ENCODE results near the gene CUL9. TPM values are rescaled to one million over a fixed set of nuclear protein-coding genes. Genes with fewer than 3 reads are reported as not detected.

CUL9 gene
- total RNA-seq, 2 donors from 2014 or later, result 73.9 to 78.0 TPM

- ATAC-seq, result no peak
- H3K9me3 ChIP-seq (ENCODE audit: control insufficient read depth, low read length, poor library complexity, severe bottlenecking), result no peaks in the 10 kb centered on the region
- Mint-ChIP-seq H3K36me3 (ENCODE audit: low read depth) (no peaks in the 10 kb centered on the region), H3K27ac (no peak overlapping the region), H3K4me3 (no peak overlapping the region), H3K4me1 (peaks cover 25% of the 10 kb centered on the region), H3K27me3 (peaks cover 32% of the 10 kb centered on the region)
- no peak for DNase-seq
Measured at GRCh38 chr6:43250992-43251373, 69.0 kb downstream of the CUL9 start.

- peaks cover 45% of the 10 kb centered on the region for H3K27me3 Mint-ChIP-seq
- H3K4me1 Mint-ChIP-seq, result peaks cover 13% of the 10 kb centered on the region
- DNase-seq (no peak), ATAC-seq (no peak)
- no peak overlapping the region for H3K4me3 Mint-ChIP-seq
- H3K36me3 Mint-ChIP-seq (ENCODE audit: low read depth), result no peaks in the 10 kb centered on the region
- no peak overlapping the region for H3K27ac Mint-ChIP-seq
- H3K9me3 ChIP-seq (ENCODE audit: control insufficient read depth, low read length, poor library complexity, severe bottlenecking), result no peaks in the 10 kb centered on the region
Measured at GRCh38 chr6:43253401-43253800, 71.4 kb downstream of the CUL9 start.

- peaks cover 13% of the 10 kb centered on the region for H3K4me1 Mint-ChIP-seq
- no peaks in the 10 kb centered on the region for H3K36me3 Mint-ChIP-seq (ENCODE audit: low read depth)
- no peaks in the 10 kb centered on the region for H3K9me3 ChIP-seq (ENCODE audit: control insufficient read depth, low read length, poor library complexity, severe bottlenecking)
- ATAC-seq (no peak), DNase-seq (no peak)
- H3K4me3 Mint-ChIP-seq, result no peak overlapping the region
- H3K27ac Mint-ChIP-seq, result no peak overlapping the region
- H3K27me3 Mint-ChIP-seq, result peaks cover 45% of the 10 kb centered on the region
Measured at GRCh38 chr6:43254138-43254817, 72.3 kb downstream of the CUL9 start.

DNA sequence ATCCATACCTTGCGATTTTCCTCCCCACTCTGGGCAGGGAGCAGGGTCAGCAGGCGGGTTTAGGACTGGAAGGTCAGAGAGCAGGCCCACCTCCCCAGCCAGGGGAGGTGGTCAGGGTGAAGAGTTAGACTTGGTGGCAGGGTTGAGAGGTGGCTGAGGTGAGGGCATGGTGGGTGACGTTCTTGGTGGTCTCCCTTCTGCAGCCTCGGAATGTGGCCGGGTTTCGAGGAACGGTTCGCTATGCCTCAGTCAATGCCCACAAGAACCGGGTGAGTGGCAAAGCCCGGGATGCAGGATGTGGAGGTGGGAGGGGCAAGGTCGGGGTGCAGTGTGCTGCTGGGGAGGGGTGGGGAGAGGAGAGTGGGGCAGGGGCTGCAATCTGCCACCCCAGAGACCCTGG, 72.8 kb downstream of the CUL9 start:
- Mint-ChIP-seq H3K36me3 (ENCODE audit: low read depth) (no peaks in the 10 kb centered on the region), H3K27ac (no peak overlapping the region), H3K27me3 (peaks cover 45% of the 10 kb centered on the region), H3K4me3 (no peak overlapping the region), H3K4me1 (peaks cover 13% of the 10 kb centered on the region)
- no peak for ATAC-seq
- no peaks in the 10 kb centered on the region for H3K9me3 ChIP-seq (ENCODE audit: control insufficient read depth, low read length, poor library complexity, severe bottlenecking)
- no peak for DNase-seq

GRCh38 chr6:43255408-43256054, 73.5 kb downstream of the CUL9 start:
- H3K27ac Mint-ChIP-seq, result no peak overlapping the region
- peaks cover 45% of the 10 kb centered on the region for H3K27me3 Mint-ChIP-seq
- no peaks in the 10 kb centered on the region for H3K36me3 Mint-ChIP-seq (ENCODE audit: low read depth)
- DNase-seq (no peak), ATAC-seq (no peak)
- H3K9me3 ChIP-seq (ENCODE audit: control insufficient read depth, low read length, poor library complexity, severe bottlenecking), result no peaks in the 10 kb centered on the region
- no peak overlapping the region for H3K4me3 Mint-ChIP-seq
- peaks cover 13% of the 10 kb centered on the region for H3K4me1 Mint-ChIP-seq

DNA sequence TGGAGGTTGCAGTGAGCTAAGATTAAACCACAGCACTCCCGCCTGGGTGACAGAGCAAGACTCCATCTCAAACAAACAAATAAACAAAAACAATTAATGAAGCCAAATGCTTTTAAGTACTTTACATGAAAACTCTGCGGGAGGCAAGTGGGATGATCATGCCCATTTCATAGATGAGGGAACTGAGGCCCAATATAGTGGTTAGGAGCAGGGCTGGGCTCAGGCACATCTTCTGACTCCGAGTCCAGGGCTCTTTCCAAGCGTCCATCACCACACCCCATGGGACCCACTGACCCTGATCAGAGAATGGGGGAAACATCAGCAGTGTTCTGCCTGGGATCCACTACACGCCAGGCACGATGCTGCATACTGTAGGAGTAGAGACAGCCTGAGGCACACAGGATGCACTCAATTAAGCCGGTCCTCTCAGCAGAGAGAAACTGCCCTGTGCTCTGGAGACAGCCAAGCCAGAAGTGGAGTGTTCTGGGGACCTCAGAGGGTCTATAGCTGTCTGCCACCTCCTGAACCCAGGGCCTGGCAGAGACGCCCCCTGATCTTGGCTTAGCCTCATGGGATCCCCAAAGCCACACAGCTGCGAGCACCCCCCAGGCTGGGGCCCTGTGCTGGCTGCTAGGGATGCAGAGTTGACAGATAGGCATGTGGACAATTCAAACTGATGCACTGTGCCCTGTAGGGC, 74.8 kb downstream of the CUL9 start:
- no peak for DNase-seq
- no peak overlapping the region for H3K27ac Mint-ChIP-seq
- H3K4me1 Mint-ChIP-seq, result peaks cover 9% of the 10 kb centered on the region
- H3K27me3 Mint-ChIP-seq, result peaks cover 34% of the 10 kb centered on the region
- no peaks in the 10 kb centered on the region for H3K36me3 Mint-ChIP-seq (ENCODE audit: low read depth)
- ATAC-seq, result no peak
- no peaks in the 10 kb centered on the region for H3K9me3 ChIP-seq (ENCODE audit: control insufficient read depth, low read length, poor library complexity, severe bottlenecking)
- no peak overlapping the region for H3K4me3 Mint-ChIP-seq

- ATAC-seq (peak; percentile 44), DNase-seq (no peak)
- no peaks in the 10 kb centered on the region for H3K9me3 ChIP-seq (ENCODE audit: control insufficient read depth, low read length, poor library complexity, severe bottlenecking)
- Mint-ChIP-seq H3K27me3 (peaks cover 26% of the 10 kb centered on the region), H3K27ac (peak overlapping the region; percentile 57), H3K4me3 (peak overlapping the region; percentile 15), H3K36me3 (ENCODE audit: low read depth) (no peaks in the 10 kb centered on the region), H3K4me1 (peaks cover 14% of the 10 kb centered on the region)
Measured at GRCh38 chr6:43257367-43258145, 75.6 kb downstream of the CUL9 start.

DNA sequence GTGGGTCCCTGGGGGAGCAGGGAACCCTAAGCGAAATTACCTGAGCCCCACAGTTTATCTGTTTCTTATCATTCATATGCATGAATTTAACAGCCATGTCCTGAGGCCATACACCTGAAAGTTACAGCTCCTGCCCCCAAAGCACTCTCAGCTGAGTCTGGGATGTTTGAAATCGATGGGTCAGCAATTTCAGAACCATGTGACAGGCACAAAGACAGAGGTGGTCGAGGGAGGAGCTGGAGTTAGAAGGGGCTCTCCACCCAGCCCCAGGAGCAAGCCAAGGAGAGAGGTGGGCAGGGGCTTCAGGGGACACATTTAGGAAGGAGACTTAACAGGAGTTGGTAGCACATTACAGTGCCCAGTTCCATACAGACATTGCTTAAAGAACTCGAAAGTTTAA, 76.2 kb downstream of the CUL9 start:
- Mint-ChIP-seq H3K27ac (peak overlapping the region; percentile 57), H3K4me3 (no peak overlapping the region), H3K4me1 (peaks cover 10% of the 10 kb centered on the region), H3K36me3 (ENCODE audit: low read depth) (no peaks in the 10 kb centered on the region), H3K27me3 (peaks cover 20% of the 10 kb centered on the region)
- no peaks in the 10 kb centered on the region for H3K9me3 ChIP-seq (ENCODE audit: control insufficient read depth, low read length, poor library complexity, severe bottlenecking)
- ATAC-seq, result no peak
- no peak for DNase-seq

- DNase-seq (no peak), ATAC-seq (no peak)
- Mint-ChIP-seq H3K27ac (peak overlapping the region; percentile 24), H3K36me3 (ENCODE audit: low read depth) (no peaks in the 10 kb centered on the region), H3K4me1 (peaks cover 14% of the 10 kb centered on the region), H3K27me3 (peaks cover 15% of the 10 kb centered on the region), H3K4me3 (no peak overlapping the region)
- H3K9me3 ChIP-seq (ENCODE audit: control insufficient read depth, low read length, poor library complexity, severe bottlenecking), result no peaks in the 10 kb centered on the region
Measured at GRCh38 chr6:43258807-43259686, 77.1 kb downstream of the CUL9 start.

- no peaks in the 10 kb centered on the region for H3K36me3 Mint-ChIP-seq (ENCODE audit: low read depth)
- no peak for DNase-seq
- peaks cover 13% of the 10 kb centered on the region for H3K27me3 Mint-ChIP-seq
- H3K4me1 Mint-ChIP-seq, result peaks cover 14% of the 10 kb centered on the region
- ATAC-seq, result no peak
- peak overlapping the region; percentile 24 for H3K27ac Mint-ChIP-seq
- no peak overlapping the region for H3K4me3 Mint-ChIP-seq
- no peaks in the 10 kb centered on the region for H3K9me3 ChIP-seq (ENCODE audit: control insufficient read depth, low read length, poor library complexity, severe bottlenecking)
Measured at GRCh38 chr6:43260791-43261190, 78.8 kb downstream of the CUL9 start.

GRCh38 chr6:43261198-43261597, 79.2 kb downstream of the CUL9 start:
- no peaks in the 10 kb centered on the region for H3K9me3 ChIP-seq (ENCODE audit: control insufficient read depth, low read length, poor library complexity, severe bottlenecking)
- H3K27ac Mint-ChIP-seq, result no peak overlapping the region
- no peak overlapping the region for H3K4me3 Mint-ChIP-seq
- H3K36me3 Mint-ChIP-seq (ENCODE audit: low read depth), result no peaks in the 10 kb centered on the region
- ATAC-seq, result no peak
- DNase-seq, result no peak
- H3K27me3 Mint-ChIP-seq, result peaks cover 13% of the 10 kb centered on the region
- peaks cover 14% of the 10 kb centered on the region for H3K4me1 Mint-ChIP-seq

- H3K4me3 Mint-ChIP-seq, result no peak overlapping the region
- no peak overlapping the region for H3K27ac Mint-ChIP-seq
- H3K9me3 ChIP-seq (ENCODE audit: control insufficient read depth, low read length, poor library complexity, severe bottlenecking), result no peaks in the 10 kb centered on the region
- no peak for ATAC-seq
- peaks cover 9% of the 10 kb centered on the region for H3K27me3 Mint-ChIP-seq
- DNase-seq, result no peak
- peaks cover 12% of the 10 kb centered on the region for H3K4me1 Mint-ChIP-seq
- no peaks in the 10 kb centered on the region for H3K36me3 Mint-ChIP-seq (ENCODE audit: low read depth)
Measured at GRCh38 chr6:43262000-43262779, 80.2 kb downstream of the CUL9 start.
